Measurements from ENCODE around the gene SHD.

Gene SHD

GRCh38 chr19:4313847-4314490 lies 34.9 kb downstream of the SHD start:
- WGBS (ENCODE audit: insufficient coverage, insufficient read length): no CpG with 5 or more reads among the region's 12 CpGs
- H3K27me3 ChIP-seq (ENCODE audit: control insufficient read depth, insufficient read depth, low read length): no peaks in the 10 kb centered on the region
- H3K4me3 ChIP-seq (ENCODE audit: low read length): no peak overlapping the region
- DNase-seq (ENCODE audit: low read depth, low spot score): no peak
- H3K27ac ChIP-seq (ENCODE audit: low read length): no peak overlapping the region
- no peaks in the 10 kb centered on the region for H3K9me3 ChIP-seq (ENCODE audit: control insufficient read depth, insufficient read depth, low read length)
- H3K36me3 ChIP-seq (ENCODE audit: control insufficient read depth, insufficient read depth, low read length): peaks cover 23% of the 10 kb centered on the region; the same call in 1 of the 2 replicates
- no peaks in the 10 kb centered on the region for H3K4me1 ChIP-seq (ENCODE audit: control insufficient read depth, insufficient read depth, low read length)

GRCh38 chr19:4316956-4317355 lies 37.9 kb downstream of the SHD start:
- DNase-seq (ENCODE audit: low read depth, low spot score): no peak
- H3K36me3 ChIP-seq (ENCODE audit: control insufficient read depth, insufficient read depth, low read length): peaks cover 13% of the 10 kb centered on the region; the same call in 1 of the 2 replicates
- no CpG with 5 or more reads among the region's 9 CpGs for WGBS (ENCODE audit: insufficient coverage, insufficient read length)

GRCh38 chr19:4318460-4318859 lies 39.4 kb downstream of the SHD start:
- DNase-seq (ENCODE audit: low read depth, low spot score): no peak
- Histone ChIP-seq H3K9me3 (ENCODE audit: control insufficient read depth, insufficient read depth, low read length) (peaks cover 3% of the 10 kb centered on the region; the same call in 1 of the 2 replicates), H3K4me3 (ENCODE audit: low read length) (no peak overlapping the region), H3K4me1 (ENCODE audit: control insufficient read depth, insufficient read depth, low read length) (no peaks in the 10 kb centered on the region), H3K27ac (ENCODE audit: low read length) (no peak overlapping the region), H3K36me3 (ENCODE audit: control insufficient read depth, insufficient read depth, low read length) (peaks cover 16% of the 10 kb centered on the region), H3K27me3 (ENCODE audit: control insufficient read depth, insufficient read depth, low read length) (no peaks in the 10 kb centered on the region)
- no CpG with 5 or more reads among the region's 7 CpGs for WGBS (ENCODE audit: insufficient coverage, insufficient read length)

More at GRCh38 chr19:4316956-4317355, 37.9 kb downstream of the SHD start:
- Histone ChIP-seq H3K4me1 (ENCODE audit: control insufficient read depth, insufficient read depth, low read length) (no peaks in the 10 kb centered on the region), H3K27me3 (ENCODE audit: control insufficient read depth, insufficient read depth, low read length) (no peaks in the 10 kb centered on the region), H3K9me3 (ENCODE audit: control insufficient read depth, insufficient read depth, low read length) (peaks cover 3% of the 10 kb centered on the region; the same call in 1 of the 2 replicates), H3K4me3 (ENCODE audit: low read length) (no peak overlapping the region), H3K27ac (ENCODE audit: low read length) (no peak overlapping the region)

- no peaks in the 10 kb centered on the region for H3K4me1 ChIP-seq (ENCODE audit: control insufficient read depth, insufficient read depth, low read length)
- H3K27ac ChIP-seq (ENCODE audit: low read length): no peak overlapping the region
- H3K4me3 ChIP-seq (ENCODE audit: low read length): no peak overlapping the region
- no CpG with 5 or more reads among the region's 2 CpGs for WGBS (ENCODE audit: insufficient coverage, insufficient read length)
- H3K36me3 ChIP-seq (ENCODE audit: control insufficient read depth, insufficient read depth, low read length): peaks cover 16% of the 10 kb centered on the region
- DNase-seq (ENCODE audit: low read depth, low spot score): no peak
- H3K27me3 ChIP-seq (ENCODE audit: control insufficient read depth, insufficient read depth, low read length): no peaks in the 10 kb centered on the region
- peaks cover 3% of the 10 kb centered on the region; the same call in 1 of the 2 replicates for H3K9me3 ChIP-seq (ENCODE audit: control insufficient read depth, insufficient read depth, low read length)
Measured at GRCh38 chr19:4319067-4319718, 40.1 kb downstream of the SHD start.

GRCh38 chr19:4320419-4320818 lies 41.4 kb downstream of the SHD start:
- peaks cover 3% of the 10 kb centered on the region; the same call in 1 of the 2 replicates for H3K9me3 ChIP-seq (ENCODE audit: control insufficient read depth, insufficient read depth, low read length)
- peaks cover 16% of the 10 kb centered on the region for H3K36me3 ChIP-seq (ENCODE audit: control insufficient read depth, insufficient read depth, low read length)
- no peak overlapping the region for H3K4me3 ChIP-seq (ENCODE audit: low read length)
- H3K4me1 ChIP-seq (ENCODE audit: control insufficient read depth, insufficient read depth, low read length): no peaks in the 10 kb centered on the region
- WGBS (ENCODE audit: insufficient coverage, insufficient read length): no CpG with 5 or more reads among the region's 2 CpGs
- no peak overlapping the region for H3K27ac ChIP-seq (ENCODE audit: low read length)
- H3K27me3 ChIP-seq (ENCODE audit: control insufficient read depth, insufficient read depth, low read length): no peaks in the 10 kb centered on the region
- DNase-seq (ENCODE audit: low read depth, low spot score): no peak

GRCh38 chr19:4322942-4323665 lies 44.0 kb downstream of the SHD start:
- no peak for DNase-seq (ENCODE audit: low read depth, low spot score)

GRCh38 chr19:4323692-4324091 lies 44.6 kb downstream of the SHD start:
- H3K36me3 ChIP-seq (ENCODE audit: control insufficient read depth, insufficient read depth, low read length): peaks cover 6% of the 10 kb centered on the region
- 0 out of 2 replicates have a peak, but pooled peaks cover 2% of the 10 kb centered on the region for H3K4me1 ChIP-seq (ENCODE audit: control insufficient read depth, insufficient read depth, low read length)
- H3K4me3 ChIP-seq (ENCODE audit: low read length): no peak overlapping the region
- DNase-seq (ENCODE audit: low read depth, low spot score): no peak
- H3K9me3 ChIP-seq (ENCODE audit: control insufficient read depth, insufficient read depth, low read length): peaks cover 3% of the 10 kb centered on the region; the same call in 1 of the 2 replicates
- no peaks in the 10 kb centered on the region for H3K27me3 ChIP-seq (ENCODE audit: control insufficient read depth, insufficient read depth, low read length)
- no peak overlapping the region for H3K27ac ChIP-seq (ENCODE audit: low read length)
- WGBS (ENCODE audit: insufficient coverage, insufficient read length): no CpG with 5 or more reads among the region's 9 CpGs

More at GRCh38 chr19:4322942-4323665, 44.0 kb downstream of the SHD start:
- WGBS (ENCODE audit: insufficient coverage, insufficient read length): no CpG with 5 or more reads among the region's 37 CpGs
- Histone ChIP-seq H3K9me3 (ENCODE audit: control insufficient read depth, insufficient read depth, low read length) (peaks cover 3% of the 10 kb centered on the region; the same call in 1 of the 2 replicates), H3K36me3 (ENCODE audit: control insufficient read depth, insufficient read depth, low read length) (peaks cover 10% of the 10 kb centered on the region), H3K4me3 (ENCODE audit: low read length) (no peak overlapping the region), H3K27ac (ENCODE audit: low read length) (no peak overlapping the region), H3K27me3 (ENCODE audit: control insufficient read depth, insufficient read depth, low read length) (no peaks in the 10 kb centered on the region), H3K4me1 (ENCODE audit: control insufficient read depth, insufficient read depth, low read length) (0 out of 2 replicates have a peak, but pooled peaks cover 2% of the 10 kb centered on the region)

- H3K27me3 ChIP-seq (ENCODE audit: control insufficient read depth, insufficient read depth, low read length): no peaks in the 10 kb centered on the region
- H3K27ac ChIP-seq (ENCODE audit: low read length): no peak overlapping the region
- no peak for DNase-seq (ENCODE audit: low read depth, low spot score)
- H3K4me1 ChIP-seq (ENCODE audit: control insufficient read depth, insufficient read depth, low read length): peaks cover 3% of the 10 kb centered on the region; the same call in 1 of the 2 replicates
- H3K4me3 ChIP-seq (ENCODE audit: low read length): no peak overlapping the region
- H3K9me3 ChIP-seq (ENCODE audit: control insufficient read depth, insufficient read depth, low read length): peaks cover 3% of the 10 kb centered on the region; the same call in 1 of the 2 replicates
- H3K36me3 ChIP-seq (ENCODE audit: control insufficient read depth, insufficient read depth, low read length): peaks cover 3% of the 10 kb centered on the region; the same call in 1 of the 2 replicates
- WGBS (ENCODE audit: insufficient coverage, insufficient read length): no CpG with 5 or more reads among the region's 12 CpGs
Measured at GRCh38 chr19:4324228-4324627, 45.2 kb downstream of the SHD start.

GRCh38 chr19:4326215-4326836 lies 47.3 kb downstream of the SHD start:
- Histone ChIP-seq H3K4me1 (ENCODE audit: control insufficient read depth, insufficient read depth, low read length) (peaks cover 4% of the 10 kb centered on the region; the same call in 1 of the 2 replicates), H3K9me3 (ENCODE audit: control insufficient read depth, insufficient read depth, low read length) (no peaks in the 10 kb centered on the region), H3K27ac (ENCODE audit: low read length) (no peak overlapping the region), H3K36me3 (ENCODE audit: control insufficient read depth, insufficient read depth, low read length) (peaks cover 3% of the 10 kb centered on the region; the same call in 1 of the 2 replicates), H3K4me3 (ENCODE audit: low read length) (peak overlapping the region; percentile 49; the same call in 1 of the 2 replicates), H3K27me3 (ENCODE audit: control insufficient read depth, insufficient read depth, low read length) (no peaks in the 10 kb centered on the region)
- no CpG with 5 or more reads among the region's 13 CpGs for WGBS (ENCODE audit: insufficient coverage, insufficient read length)
- DNase-seq (ENCODE audit: low read depth, low spot score): no peak

- H3K4me3 ChIP-seq (ENCODE audit: low read length): peak overlapping the region; percentile 49; the same call in 1 of the 2 replicates
- peak; percentile 41 for DNase-seq (ENCODE audit: low read depth, low spot score)
- WGBS (ENCODE audit: insufficient coverage, insufficient read length): no CpG with 5 or more reads among the region's 33 CpGs
- peaks cover 3% of the 10 kb centered on the region; the same call in 1 of the 2 replicates for H3K36me3 ChIP-seq (ENCODE audit: control insufficient read depth, insufficient read depth, low read length)
- no peak overlapping the region for H3K27ac ChIP-seq (ENCODE audit: low read length)
- H3K9me3 ChIP-seq (ENCODE audit: control insufficient read depth, insufficient read depth, low read length): no peaks in the 10 kb centered on the region
- H3K4me1 ChIP-seq (ENCODE audit: control insufficient read depth, insufficient read depth, low read length): peaks cover 4% of the 10 kb centered on the region; the same call in 1 of the 2 replicates
- no peaks in the 10 kb centered on the region for H3K27me3 ChIP-seq (ENCODE audit: control insufficient read depth, insufficient read depth, low read length)
Measured at GRCh38 chr19:4326837-4327251, 47.8 kb downstream of the SHD start.
